WI38 (cell line): ENCODE measurements around the gene APH1A.
A peak's percentile ranks its signal among the peaks of the same experiment; 100 is the strongest.

ENCODE experiments used
- H3K4me3 ChIP-seq: 2 replicates; pipeline ENCODE4 v1.5.1; 2011; ENCODE audit warnings: low read depth, mild to moderate bottlenecking, control low read depth, low read length
- TF ChIP-seq, protein P1 (sequence below): IDR thresholded peaks from 2 replicates; pipeline ENCODE4 v1.5.1; 2012; ENCODE audit warnings: low read depth, mild to moderate bottlenecking, control low read depth, low read length

Gene APH1A

GRCh38 chr1:150295476-150295875, 26.7 kb upstream of the APH1A start:
- no peak overlapping the region for H3K4me3 ChIP-seq
- TF ChIP-seq, protein P1, sequence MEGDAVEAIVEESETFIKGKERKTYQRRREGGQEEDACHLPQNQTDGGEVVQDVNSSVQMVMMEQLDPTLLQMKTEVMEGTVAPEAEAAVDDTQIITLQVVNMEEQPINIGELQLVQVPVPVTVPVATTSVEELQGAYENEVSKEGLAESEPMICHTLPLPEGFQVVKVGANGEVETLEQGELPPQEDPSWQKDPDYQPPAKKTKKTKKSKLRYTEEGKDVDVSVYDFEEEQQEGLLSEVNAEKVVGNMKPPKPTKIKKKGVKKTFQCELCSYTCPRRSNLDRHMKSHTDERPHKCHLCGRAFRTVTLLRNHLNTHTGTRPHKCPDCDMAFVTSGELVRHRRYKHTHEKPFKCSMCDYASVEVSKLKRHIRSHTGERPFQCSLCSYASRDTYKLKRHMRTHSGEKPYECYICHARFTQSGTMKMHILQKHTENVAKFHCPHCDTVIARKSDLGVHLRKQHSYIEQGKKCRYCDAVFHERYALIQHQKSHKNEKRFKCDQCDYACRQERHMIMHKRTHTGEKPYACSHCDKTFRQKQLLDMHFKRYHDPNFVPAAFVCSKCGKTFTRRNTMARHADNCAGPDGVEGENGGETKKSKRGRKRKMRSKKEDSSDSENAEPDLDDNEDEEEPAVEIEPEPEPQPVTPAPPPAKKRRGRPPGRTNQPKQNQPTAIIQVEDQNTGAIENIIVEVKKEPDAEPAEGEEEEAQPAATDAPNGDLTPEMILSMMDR, result no peak

GRCh38 chr1:150293433-150294253, 24.8 kb upstream of the APH1A start, which contains the start of gene MRPS21:
MRPS21 (plus strand) TSS chr1:150293861; CDS start chr1:150294367, 506 bp downstream.
- TF ChIP-seq, protein P1, result no peak
- H3K4me3 ChIP-seq, result peak within 1 kb of the TSS; percentile 94

GRCh38 chr1:150288822-150289221, 20.0 kb upstream of the APH1A start:
- H3K4me3 ChIP-seq, result no peak overlapping the region
- TF ChIP-seq, protein P1, result no peak

GRCh38 chr1:150288382-150288781, 19.6 kb upstream of the APH1A start:
- TF ChIP-seq, protein P1, result no peak
- H3K4me3 ChIP-seq, result no peak overlapping the region

- TF ChIP-seq, protein P1, result no peak
- H3K4me3 ChIP-seq, result peak overlapping the region; percentile 61; the same call in 1 of the 2 replicates
Observed at GRCh38 chr1:150283260-150283659, 14.4 kb upstream of the APH1A start.

GRCh38 chr1:150282558-150282958, 13.7 kb upstream of the APH1A start:
- TF ChIP-seq, protein P1, result no peak
- peak overlapping the region; percentile 61 for H3K4me3 ChIP-seq
